COLO668 (cell line): Measurements from ENCODE around the gene NAA38.

Experiments
- DNase-seq: peaks from one replicate; lab custom pipeline; 2025; ENCODE audit not compliant: unreplicated experiment; lab: John Stamatoyannopoulos, UW

The NAA38 gene

DNA sequence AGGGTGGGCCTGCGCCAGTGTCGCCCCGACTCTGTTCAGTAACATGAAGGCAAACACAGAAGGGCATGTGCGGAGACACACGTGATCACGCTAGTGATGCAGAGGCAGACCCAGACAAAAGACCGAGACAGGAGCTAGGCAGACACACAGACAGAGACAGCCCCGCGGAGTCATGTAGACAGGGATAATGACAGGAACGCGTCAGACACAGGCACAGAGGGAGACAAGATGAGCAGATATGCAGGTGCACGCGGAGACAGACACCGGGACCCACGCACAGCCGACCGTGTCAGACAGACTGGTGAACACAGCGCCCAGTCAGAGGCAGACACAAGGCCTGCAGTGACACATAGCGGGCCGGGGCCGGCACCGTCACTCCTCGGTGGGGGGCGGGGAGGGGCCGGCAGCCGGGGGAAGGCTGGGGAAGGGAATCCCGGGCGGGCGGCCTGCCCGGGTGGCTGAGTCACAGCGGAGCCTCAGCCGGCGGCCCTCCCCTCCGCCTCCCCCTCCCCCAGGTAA, 15.9 kb downstream of the NAA38 start:
- peak; percentile 73 for DNase-seq

DNA sequence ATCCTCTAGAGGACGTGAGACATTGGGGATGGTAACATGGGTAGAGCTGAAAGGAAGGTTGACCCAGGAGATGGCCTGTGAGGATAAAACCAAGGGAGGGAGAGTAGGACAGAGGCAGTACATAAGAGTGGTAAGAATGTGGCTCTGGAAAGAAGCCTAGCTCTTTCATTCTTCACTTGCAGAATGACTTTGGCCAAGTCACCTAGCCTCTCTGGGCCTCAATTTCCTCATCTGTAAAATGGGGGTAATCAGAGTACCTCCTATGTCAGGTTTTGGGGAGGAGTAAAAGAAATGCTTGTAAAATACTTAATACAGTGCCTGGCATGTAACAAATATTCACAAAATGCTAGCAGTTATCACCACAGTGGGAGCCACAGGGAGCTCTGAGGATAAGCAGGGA, 16.5 kb downstream of the NAA38 start:
- no peak for DNase-seq

DNA sequence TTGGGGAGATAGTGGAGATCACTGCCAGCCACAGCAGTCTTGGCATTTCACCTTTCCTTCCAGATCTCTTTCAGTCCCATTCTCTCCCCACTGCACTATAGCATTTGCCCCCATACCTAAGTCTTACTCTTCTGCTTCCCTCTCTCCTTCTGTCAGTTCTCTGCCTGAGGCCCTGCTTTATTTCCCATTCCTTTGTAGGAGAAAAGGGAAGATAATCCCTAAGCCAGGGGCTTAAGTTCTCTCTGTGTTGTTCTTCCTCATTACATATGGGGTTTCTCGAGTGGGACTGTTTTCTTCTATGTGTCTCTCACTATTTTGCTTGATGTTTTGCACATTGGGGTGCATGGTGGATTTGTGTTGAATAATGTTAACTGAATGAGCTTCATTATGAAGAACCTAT, 16.9 kb downstream of the NAA38 start:
- no peak for DNase-seq

GRCh38 chr17:7839876-7840261, 17.5 kb downstream of the NAA38 start:
- DNase-seq, result no peak

- DNase-seq, result no peak
Observed at GRCh38 chr17:7839190-7839875, 18.0 kb downstream of the NAA38 start.

DNA sequence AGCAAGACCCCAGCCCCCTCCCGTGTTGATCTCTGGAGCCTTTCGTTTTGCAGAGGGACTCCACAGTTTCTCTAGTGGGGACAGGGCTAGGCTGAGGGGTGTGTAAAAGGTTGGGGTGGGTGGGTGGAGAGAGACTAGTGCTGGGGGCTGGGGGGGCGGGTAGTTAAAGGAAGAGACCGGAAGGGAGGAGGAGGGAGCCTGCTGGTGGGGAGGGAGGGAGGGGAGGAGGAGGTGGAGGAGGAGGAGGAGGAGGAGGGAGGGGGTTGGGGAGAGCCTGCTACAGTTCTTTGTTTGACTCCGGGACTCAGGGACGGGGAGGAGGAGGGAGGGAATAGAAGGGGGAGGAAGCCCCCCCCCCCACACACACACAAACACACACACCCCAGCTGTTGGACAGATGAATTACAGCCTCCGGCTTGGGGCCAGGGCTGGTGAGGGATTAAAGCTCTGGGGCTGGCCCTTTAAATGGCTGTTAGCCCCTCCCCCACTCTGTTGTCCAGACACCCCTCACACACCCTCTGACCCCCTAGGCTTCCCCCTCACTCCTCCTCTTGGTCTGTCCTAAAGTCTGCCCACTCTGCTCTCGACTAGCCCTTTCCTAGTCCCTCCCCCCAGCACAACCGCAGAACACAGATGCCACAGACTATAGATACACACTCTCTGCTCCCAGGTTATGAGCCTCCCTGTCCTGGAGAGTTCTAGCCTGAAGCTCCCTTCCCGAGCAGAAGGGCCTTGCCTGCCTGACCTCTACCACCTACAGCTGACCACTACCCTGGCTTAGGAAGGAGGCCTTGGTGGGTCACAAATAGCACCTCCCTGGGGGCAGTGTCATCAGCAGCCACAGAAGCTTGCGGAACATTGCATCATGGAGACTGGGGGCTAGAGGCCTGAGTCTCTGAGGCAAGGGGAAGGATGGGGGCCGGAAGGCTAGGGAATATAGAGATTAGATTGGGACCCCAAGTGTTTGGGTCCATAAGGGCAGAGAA, 19.0 kb downstream of the NAA38 start:
- peak; percentile 50 for DNase-seq

DNA sequence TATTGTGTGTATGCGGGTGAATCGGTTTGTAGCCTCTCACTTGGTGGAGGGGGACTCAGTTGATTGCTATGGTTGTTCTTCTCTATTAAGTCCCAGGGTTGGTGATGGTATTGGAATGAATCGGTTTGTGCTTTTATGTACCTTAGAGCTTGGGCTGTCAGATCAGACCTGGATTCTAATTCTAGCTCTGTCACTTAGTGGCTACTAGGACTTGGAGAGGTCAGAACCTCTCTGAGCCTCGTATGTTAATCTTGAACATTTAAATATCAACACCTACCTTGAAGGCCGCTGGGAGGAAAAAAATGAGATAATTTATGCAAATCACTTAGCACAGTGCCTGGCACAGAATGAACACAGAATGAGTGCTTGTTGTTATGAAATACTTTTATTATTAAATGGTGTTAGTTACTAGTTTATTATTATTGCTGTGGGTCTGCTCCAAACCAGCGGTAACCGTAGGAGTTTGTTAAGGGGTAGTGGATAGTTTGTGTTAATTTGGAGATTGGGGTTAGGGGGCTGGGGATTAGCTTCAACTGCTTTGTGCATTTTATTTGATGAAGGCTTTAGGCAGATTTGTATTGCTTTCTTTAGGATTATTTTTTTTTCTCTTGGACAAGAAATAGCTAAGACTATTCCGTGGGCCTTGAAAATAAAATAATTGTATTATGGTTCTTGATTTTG, 19.8 kb downstream of the NAA38 start:
- no peak for DNase-seq

- DNase-seq, result peak; percentile 94
Observed at GRCh38 chr17:7836596-7837407, 20.6 kb downstream of the NAA38 start.

GRCh38 chr17:7835814-7836595, 21.4 kb downstream of the NAA38 start:
- peak; percentile 62 for DNase-seq

GRCh38 chr17:7834957-7835813, 22.2 kb downstream of the NAA38 start:
- peak; percentile 94 for DNase-seq

- DNase-seq, result no peak
Observed at GRCh38 chr17:7834542-7834956, 22.8 kb downstream of the NAA38 start.

DNA sequence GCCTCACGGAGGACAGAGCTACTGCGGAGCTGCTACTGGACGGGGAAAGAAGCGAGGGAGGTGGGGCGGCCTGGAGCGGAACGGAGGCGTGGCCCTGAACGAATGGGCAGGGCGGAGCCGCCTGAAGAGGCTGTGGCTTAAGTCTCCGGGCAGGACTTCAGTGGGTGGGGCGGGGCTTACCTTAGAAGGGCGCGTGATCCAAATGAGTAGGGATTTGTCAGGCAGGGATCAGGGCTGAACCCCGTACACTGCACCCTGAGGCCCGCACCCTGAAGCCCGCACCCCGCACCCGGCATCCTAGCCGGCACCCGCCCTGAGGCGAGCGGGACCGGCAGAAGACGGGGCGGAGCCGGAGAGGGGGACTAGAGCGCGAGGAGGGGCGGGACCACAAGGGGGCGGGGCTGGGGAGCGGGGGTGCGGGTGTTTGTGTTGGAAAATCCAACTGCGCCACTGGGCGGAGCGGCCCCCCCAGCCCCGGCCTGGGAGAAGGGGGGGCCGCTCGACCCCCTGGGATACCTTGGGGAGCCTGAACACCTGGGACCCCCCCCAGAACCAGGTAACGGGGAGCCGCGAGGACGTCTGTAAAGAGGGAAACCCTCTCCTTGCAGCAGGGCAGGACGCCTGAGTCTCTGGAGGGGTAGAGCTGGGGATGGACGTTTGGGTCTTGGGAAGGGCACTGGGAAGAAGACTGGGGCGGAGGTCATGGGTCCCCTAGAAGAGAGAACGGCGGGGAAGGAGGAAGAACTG, 23.4 kb downstream of the NAA38 start, which contains the start of gene KDM6B:
Gene KDM6B (plus strand): TSS at position 423 of the 747 bp plus-strand sequence. CDS start 11,338 bp downstream, outside the sequence.
- peak; percentile 85 for DNase-seq

DNA sequence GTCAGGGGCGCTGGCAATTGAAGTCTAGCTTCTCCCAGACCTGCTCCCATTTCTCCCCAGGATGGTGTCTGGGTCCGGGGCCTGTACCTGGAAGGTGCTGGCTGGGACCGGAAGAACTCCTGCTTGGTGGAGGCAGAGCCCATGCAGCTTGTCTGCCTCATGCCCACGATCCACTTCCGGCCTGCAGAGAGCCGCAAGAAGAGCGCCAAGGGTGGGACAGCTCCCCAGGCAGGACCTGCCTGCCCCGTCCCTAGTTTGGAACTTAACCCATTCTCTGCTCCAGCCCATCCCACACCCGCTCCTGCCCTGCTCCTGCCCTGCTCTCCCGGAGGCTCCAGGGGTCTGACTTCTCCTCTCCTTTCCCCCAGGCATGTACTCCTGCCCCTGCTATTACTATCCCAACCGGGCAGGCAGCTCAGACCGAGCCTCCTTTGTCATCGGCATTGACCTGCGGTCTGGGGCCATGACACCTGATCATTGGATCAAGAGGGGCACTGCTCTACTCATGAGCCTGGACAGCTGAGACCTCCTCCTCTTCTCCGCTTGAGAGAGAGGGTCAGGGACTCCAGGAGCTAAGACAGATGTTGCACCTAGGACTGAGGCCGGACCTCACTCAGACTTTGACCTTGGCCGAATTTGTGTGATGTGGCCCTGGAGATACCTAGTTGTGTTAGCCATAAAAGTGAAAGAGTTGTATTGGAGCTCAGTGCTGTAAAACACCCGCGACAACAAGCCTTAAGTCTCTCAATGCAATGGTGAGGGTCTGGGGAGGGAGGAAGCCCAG, 24.2 kb downstream of the NAA38 start:
- no peak for DNase-seq

DNA sequence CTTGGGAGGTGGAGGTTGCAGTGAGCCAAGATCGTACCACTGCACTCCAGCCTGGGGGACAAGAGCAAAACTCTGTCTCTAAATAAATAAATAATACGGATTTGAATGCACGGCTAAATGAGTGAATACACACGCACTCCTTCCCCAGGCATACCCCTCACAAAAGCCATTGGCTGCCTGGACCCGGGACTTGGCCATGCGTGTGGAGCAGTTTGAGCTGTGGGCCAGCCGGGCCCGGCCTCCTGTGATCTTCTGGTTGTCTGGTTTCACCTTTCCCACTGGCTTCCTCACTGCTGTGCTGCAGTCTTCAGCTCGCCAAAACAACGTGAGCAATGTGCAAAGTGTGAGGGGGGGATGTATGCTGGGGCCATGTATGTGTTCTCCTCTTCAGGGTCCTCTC, 24.9 kb downstream of the NAA38 start:
- DNase-seq, result no peak

DNA sequence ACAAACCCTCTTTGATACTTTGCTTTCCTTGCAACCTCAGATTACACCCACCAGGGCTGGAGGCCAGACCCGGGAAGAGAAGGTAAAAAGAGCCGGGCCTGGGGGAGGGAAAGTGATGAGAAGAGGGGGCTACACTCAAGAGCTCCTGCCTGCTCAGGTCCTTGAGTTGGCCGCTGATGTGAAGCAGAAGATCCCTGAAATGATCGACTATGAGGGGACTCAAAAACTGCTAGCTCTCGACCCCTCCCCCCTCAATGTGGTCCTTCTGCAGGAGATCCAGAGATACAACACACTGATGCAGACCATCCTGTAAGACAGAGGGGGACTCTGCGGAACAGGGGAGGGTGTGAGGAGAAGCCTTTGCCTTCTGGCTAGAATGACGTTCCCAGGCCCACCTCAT, 26.1 kb downstream of the NAA38 start:
- DNase-seq, result no peak

- DNase-seq, result no peak
Observed at GRCh38 chr17:7830616-7831015, 26.7 kb downstream of the NAA38 start.
